Activated CD8-positive, alpha-beta T cell treated with anti-CD3 and anti-CD28 coated beads for 36 hours (primary cell): ENCODE measurements around the gene PIEZO2. TPM values are rescaled to one million over a fixed set of nuclear protein-coding genes. Genes with fewer than 3 reads are reported as not detected.
"Not testable (repeated sequence)": the region's sequence is repeated elsewhere in the genome, so short reads cannot be mapped to it uniquely, and the experiment has no call there.

Experiments used
- ATAC-seq: fragments of 200-7000 bp; cut with Tn5 transposase; one replicate; pipeline ENCODE4 v1.10.0; 2021; ENCODE audit warnings: mild to moderate bottlenecking, moderate library complexity
- CTCF ChIA-PET: fragments of 350-600 bp; sonication (Branson Sonifier 250); formaldehyde crosslinking; loops from one replicate; lab custom pipeline; 2021; ENCODE audit warnings: antibody characterized with exemption; lab: Charles Lee
- POLR2A ChIA-PET: fragments of 350-600 bp; sonication (Branson Sonifier 250); formaldehyde crosslinking; loops from one replicate; lab custom pipeline; 2021; ENCODE audit warnings: antibody characterized with exemption; lab: Charles Lee
- DNase-seq: peaks from one replicate; pipeline ENCODE4 v3.0.0-alpha.2; 2020
- H3K27ac Mint-ChIP-seq: one replicate; pipeline ENCODE4 v1.8.0; 2021; ENCODE audit warnings: mild to moderate bottlenecking, mixed read lengths
- H3K27me3 Mint-ChIP-seq: one replicate; pipeline ENCODE4 v1.8.0; 2021; ENCODE audit warnings: mixed read lengths
- H3K36me3 Mint-ChIP-seq: one replicate; pipeline ENCODE4 v1.8.0; 2021; ENCODE audit warnings: low read depth, mixed read lengths
- H3K4me1 Mint-ChIP-seq: one replicate; pipeline ENCODE4 v1.8.0; 2021; ENCODE audit warnings: low read depth, mixed read lengths
- H3K4me3 Mint-ChIP-seq: one replicate; pipeline ENCODE4 v1.8.0; 2021; ENCODE audit warnings: mild to moderate bottlenecking, moderate library complexity, mixed read lengths
- H3K9me3 Mint-ChIP-seq: one replicate; pipeline ENCODE4 v1.8.0; 2021; ENCODE audit warnings: mixed read lengths
- intact Hi-C: fragments of 100-400 bp; cut with micrococcal nuclease; formaldehyde crosslinking; loops from one replicate; pipeline ENCODE4 v1.10.0; 2022
- total RNA-seq, 2 experiments: library from RNA; stranded (reverse); gene quantifications; one replicate each; pipeline ENCODE4 v1.2.3, GENCODE V29; 2021
- TF ChIP-seq, protein P1 (sequence below): fragments of 200-600 bp; IDR thresholded peaks from one replicate; pipeline ENCODE4 v1.8.0; 2022; ENCODE audit warnings: antibody characterized with exemption, mild to moderate bottlenecking

PIEZO2 gene
- total RNA-seq, 2 experiments from 2014 or later, result not detected

DNA sequence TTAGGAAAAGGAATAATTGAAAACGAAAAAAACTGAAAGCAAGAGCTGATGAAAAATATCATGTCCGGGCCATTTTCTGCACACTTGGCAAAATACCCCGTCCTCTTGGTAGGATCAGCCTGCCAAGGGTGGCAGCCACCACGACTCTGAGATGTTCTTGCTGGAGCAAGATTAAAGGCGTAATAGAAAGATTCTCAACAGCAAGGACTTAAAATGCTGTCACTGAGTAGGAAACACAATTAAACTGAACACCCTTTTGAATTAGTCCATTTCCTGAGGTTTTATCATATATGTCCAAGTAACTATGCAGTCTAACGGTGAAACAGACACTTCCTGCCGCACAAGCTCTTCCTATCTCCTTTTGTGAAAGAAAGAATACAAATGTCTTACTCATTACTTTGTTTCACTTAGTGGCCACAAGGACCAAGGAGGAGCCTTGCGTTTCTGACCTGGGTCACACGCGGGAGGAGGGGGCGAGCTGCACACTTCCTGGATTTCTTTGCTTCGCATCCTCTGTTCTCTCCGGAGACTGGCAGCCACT, 222.7 kb downstream of the PIEZO2 start:
- no peak for ATAC-seq
- TF ChIP-seq, protein P1, sequence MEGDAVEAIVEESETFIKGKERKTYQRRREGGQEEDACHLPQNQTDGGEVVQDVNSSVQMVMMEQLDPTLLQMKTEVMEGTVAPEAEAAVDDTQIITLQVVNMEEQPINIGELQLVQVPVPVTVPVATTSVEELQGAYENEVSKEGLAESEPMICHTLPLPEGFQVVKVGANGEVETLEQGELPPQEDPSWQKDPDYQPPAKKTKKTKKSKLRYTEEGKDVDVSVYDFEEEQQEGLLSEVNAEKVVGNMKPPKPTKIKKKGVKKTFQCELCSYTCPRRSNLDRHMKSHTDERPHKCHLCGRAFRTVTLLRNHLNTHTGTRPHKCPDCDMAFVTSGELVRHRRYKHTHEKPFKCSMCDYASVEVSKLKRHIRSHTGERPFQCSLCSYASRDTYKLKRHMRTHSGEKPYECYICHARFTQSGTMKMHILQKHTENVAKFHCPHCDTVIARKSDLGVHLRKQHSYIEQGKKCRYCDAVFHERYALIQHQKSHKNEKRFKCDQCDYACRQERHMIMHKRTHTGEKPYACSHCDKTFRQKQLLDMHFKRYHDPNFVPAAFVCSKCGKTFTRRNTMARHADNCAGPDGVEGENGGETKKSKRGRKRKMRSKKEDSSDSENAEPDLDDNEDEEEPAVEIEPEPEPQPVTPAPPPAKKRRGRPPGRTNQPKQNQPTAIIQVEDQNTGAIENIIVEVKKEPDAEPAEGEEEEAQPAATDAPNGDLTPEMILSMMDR, result no peak
- no peak overlapping the region for H3K27ac Mint-ChIP-seq
- POLR2A ChIA-PET, result interaction anchor here (0.6 kb wide), 1 partner anchor 21 kb away, joined by 3 read pairs; no protein-coding TSS in a partner anchor
- H3K27me3 Mint-ChIP-seq, result no peaks in the 10 kb centered on the region
- no peaks in the 10 kb centered on the region for H3K36me3 Mint-ChIP-seq
- no peaks in the 10 kb centered on the region for H3K9me3 Mint-ChIP-seq
- no peak for DNase-seq
- intact Hi-C loops, result no loop called here
- CTCF ChIA-PET, result no interaction called here
- H3K4me1 Mint-ChIP-seq, result no peaks in the 10 kb centered on the region
- H3K4me3 Mint-ChIP-seq, result no peak overlapping the region

DNA sequence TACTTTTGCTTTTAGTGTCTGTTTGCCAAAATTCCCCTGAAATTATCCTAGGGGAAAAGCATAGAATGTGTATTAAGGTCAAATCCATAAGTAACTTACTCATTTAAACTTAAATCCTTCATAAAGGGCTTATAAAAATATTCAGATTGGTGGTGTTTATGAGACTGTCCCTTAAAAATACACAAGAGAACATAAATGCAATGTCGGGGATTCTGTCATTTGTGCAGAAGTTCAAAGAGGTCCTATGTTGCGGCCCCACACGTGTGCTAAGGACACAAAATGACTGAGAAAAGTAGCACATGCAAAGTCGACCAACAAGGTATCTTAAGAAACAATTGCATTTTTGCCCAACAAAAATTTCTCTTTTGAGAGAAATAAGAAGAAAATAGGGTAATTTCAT, 225.1 kb downstream of the PIEZO2 start:
- no peak overlapping the region for H3K27ac Mint-ChIP-seq
- no peak for DNase-seq
- no peak overlapping the region for H3K4me3 Mint-ChIP-seq
- TF ChIP-seq, protein P1, result no peak
- H3K9me3 Mint-ChIP-seq, result no peaks in the 10 kb centered on the region
- no peaks in the 10 kb centered on the region for H3K36me3 Mint-ChIP-seq
- CTCF ChIA-PET, result no interaction called here
- POLR2A ChIA-PET, result no interaction called here
- H3K4me1 Mint-ChIP-seq, result no peaks in the 10 kb centered on the region
- no peaks in the 10 kb centered on the region for H3K27me3 Mint-ChIP-seq
- intact Hi-C loops, result no loop called here
- ATAC-seq, result no peak

DNA sequence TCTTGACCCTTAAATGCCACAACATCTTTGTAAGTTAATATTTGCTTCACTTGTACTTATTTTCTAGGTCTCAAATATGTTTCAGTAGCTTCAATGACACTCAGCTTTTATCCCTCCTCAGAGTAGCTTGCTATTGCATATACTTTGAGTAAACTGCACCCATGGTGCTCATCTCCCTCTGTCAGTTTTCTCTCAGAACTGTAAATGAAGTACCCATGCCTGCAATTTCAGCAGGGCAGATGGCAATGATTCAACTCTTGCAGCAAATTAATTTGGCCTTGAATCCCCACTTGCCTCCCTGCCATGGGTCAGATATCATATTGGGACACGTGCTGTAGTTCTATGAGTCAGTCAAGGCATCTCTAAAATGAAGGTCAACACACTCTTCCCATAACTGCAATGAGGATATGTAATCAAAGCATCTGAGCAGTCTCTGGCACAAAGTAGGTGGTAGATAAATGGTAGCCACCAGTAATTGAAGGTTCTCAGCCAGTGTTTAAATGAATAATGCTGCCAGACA, 225.8 kb downstream of the PIEZO2 start:
- Mint-ChIP-seq H3K4me3 (no peak overlapping the region), H3K27ac (no peak overlapping the region), H3K9me3 (no peaks in the 10 kb centered on the region), H3K4me1 (no peaks in the 10 kb centered on the region), H3K27me3 (no peaks in the 10 kb centered on the region), H3K36me3 (no peaks in the 10 kb centered on the region)
- ChIA-PET CTCF (no interaction called here), POLR2A (interaction anchor here (0.7 kb wide), 1 partner anchor 150 kb away, joined by 3 read pairs; no protein-coding TSS in a partner anchor)
- TF ChIP-seq, protein P1, result no peak
- ATAC-seq, result no peak
- intact Hi-C loops, result no loop called here
- no peak for DNase-seq

DNA sequence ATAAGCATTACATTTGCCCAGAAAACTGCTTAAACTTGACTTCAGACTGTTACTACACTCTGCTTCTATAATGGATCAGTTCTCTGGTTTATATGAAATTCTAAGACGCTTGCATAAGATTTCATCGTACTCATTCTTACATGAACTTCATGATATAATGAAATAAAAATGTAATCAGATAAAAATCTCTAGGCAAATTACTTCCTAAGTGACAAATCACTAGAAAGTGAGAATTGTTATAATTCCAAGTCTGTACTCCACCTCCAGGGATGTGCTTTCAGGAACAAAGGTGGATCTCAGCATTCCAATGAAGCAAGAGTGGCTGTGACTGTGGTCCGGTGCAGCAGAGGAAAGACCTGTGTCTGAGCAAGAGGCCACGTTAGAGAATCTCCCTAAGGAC, 226.2 kb downstream of the PIEZO2 start:
- Mint-ChIP-seq H3K4me1 (no peaks in the 10 kb centered on the region), H3K4me3 (no peak overlapping the region), H3K36me3 (no peaks in the 10 kb centered on the region), H3K9me3 (no peaks in the 10 kb centered on the region), H3K27ac (no peak overlapping the region), H3K27me3 (no peaks in the 10 kb centered on the region)
- TF ChIP-seq, protein P1, result no peak
- DNase-seq, result no peak
- intact Hi-C loops, result no loop called here
- no peak for ATAC-seq
- CTCF ChIA-PET, result no interaction called here
- POLR2A ChIA-PET, result interaction anchor here (0.7 kb wide), 1 partner anchor 150 kb away, joined by 3 read pairs; no protein-coding TSS in a partner anchor

DNA sequence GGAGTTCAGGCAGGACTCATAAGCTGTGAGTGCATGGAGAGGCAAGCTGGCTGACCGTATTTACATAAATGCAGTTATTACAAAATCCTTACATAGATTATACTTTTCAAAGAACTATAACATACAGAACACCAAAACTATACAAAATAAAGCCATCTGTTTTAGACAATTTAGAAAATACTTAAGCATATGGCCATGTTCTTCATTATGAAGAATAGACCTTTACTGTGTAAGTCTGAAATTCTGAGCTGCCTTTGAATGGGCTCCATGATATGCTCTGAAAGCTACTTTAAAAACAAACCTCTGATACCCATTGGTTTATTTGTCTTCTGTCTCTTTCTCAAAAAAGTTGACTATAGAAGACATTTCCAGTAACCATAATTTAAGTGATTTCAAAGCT, 226.7 kb downstream of the PIEZO2 start:
- H3K9me3 Mint-ChIP-seq, DNase-seq, H3K27ac Mint-ChIP-seq, H3K4me3 Mint-ChIP-seq, H3K36me3 Mint-ChIP-seq, H3K27me3 Mint-ChIP-seq, H3K4me1 Mint-ChIP-seq, CTCF ChIA-PET, ATAC-seq, POLR2A ChIA-PET, intact Hi-C loops: not testable (repeated sequence)

DNA sequence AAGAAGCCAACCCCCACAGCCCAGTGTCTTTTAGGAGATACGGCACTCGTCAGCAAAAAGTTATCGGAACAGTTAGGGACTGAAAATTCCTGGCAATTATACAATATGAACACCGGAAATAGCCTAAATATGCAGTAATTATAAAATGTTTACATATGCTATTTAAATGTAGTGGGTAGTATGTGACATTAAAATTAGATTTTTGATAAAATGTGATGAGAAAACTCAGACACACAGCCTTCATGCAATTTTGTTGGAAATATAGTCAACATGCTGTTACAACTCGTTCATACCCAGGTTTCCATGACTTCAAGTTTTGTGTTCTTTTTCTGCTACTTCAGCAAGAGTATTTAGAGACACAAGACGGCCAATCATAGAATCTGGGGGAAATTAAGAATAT, 229.1 kb downstream of the PIEZO2 start:
- H3K4me1 Mint-ChIP-seq, CTCF ChIA-PET, POLR2A ChIA-PET, H3K4me3 Mint-ChIP-seq, H3K27me3 Mint-ChIP-seq, H3K36me3 Mint-ChIP-seq, H3K9me3 Mint-ChIP-seq, DNase-seq, H3K27ac Mint-ChIP-seq, intact Hi-C loops, ATAC-seq: not testable (repeated sequence)
